ENCODE measurements around the gene WDR91.
"Not testable (repeated sequence)": the region's sequence is repeated elsewhere in the genome, so short reads cannot be mapped to it uniquely, and the experiment has no call there.

WDR91 gene

DNA sequence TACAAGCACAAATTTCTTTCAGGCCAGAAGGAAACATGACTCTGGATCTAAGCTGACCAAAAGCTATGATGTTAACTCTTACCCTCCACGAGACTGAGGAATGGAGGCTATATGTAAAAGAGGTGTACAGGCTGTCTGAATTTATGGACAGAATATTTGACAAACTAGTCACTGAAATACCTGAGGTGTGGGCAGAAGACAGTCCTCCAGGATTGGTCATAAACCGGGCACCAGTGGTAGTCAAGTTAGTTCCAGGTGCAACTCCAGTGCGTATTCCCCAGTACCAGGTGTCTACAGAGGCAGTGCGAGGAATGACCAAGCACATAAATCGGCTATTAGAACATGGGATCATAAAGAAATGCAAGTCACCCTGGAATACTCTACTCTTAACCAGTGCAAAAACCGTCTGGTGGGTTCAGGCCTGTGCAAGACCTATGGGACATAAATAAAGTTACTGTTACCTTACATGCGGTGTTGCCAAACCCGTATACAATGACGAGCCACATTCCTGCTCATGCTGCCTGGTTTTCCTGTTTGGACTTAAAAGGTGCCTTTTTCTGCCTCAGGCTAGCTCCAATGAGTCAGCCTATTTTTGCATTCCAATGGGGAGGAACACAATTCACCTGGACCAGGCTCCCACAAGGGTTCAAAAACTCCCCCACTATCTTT lies 34.2 kb downstream of the WDR91 start:
- no peak for DNase-seq

DNA sequence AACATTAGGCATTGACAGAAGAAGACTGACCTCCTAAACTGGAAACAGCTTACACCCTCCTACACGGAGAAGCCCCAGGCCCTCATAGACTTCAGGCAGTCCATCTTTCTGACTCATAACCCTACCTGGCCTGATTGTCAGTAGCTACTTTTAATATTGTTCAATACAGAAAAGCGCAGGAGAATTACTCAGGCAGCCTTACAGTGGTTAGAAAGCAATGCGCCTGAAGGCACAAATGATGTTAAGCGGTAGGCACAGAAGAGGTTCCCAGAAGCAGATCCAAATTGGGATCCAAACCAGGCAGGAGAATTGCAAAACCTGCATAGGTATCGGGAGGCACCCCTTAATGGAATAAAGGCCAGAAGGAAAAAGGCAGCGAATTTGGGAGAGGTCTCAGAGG lies 35.4 kb downstream of the WDR91 start:
- no peak for DNase-seq

DNA sequence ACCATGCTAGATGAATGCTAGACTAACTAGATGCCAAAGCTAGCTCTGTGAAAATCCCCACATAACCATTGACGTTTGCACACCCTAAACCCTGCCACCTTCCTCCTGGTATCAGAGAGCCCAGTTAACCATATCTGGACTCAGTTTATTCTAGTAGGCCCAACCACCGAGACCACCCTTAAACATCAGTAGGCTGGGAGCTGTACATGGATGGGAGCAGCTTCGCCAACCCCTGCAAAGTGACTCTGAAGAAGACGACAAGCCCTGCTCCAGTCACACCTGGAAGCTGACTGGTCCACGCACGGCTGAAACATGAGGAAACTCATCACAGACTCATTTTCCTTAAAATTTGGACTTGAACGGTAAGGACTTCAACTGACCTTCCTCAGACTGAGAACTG lies 36.4 kb downstream of the WDR91 start:
- DNase-seq, result no peak

DNA sequence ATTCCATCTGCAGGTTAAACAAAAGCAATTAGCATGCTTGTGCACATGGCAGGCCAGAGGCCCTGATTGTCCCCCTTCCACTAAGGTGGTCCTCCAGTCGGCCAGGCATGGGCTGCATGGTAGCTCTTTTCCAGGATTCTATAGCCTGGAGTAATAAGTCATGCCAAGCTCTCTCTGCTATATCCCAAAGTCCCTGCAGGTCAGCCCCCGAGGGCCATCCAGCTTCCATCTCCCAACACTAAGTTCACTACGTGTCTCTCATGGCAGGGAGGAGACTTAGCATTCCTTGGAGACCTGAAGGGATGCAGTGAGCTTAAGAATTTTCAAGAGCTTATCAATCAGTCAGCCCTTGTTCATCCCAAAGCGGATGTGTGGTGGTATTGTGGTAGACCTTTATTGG lies 37.4 kb downstream of the WDR91 start:
- not testable (repeated sequence) for DNase-seq

DNA sequence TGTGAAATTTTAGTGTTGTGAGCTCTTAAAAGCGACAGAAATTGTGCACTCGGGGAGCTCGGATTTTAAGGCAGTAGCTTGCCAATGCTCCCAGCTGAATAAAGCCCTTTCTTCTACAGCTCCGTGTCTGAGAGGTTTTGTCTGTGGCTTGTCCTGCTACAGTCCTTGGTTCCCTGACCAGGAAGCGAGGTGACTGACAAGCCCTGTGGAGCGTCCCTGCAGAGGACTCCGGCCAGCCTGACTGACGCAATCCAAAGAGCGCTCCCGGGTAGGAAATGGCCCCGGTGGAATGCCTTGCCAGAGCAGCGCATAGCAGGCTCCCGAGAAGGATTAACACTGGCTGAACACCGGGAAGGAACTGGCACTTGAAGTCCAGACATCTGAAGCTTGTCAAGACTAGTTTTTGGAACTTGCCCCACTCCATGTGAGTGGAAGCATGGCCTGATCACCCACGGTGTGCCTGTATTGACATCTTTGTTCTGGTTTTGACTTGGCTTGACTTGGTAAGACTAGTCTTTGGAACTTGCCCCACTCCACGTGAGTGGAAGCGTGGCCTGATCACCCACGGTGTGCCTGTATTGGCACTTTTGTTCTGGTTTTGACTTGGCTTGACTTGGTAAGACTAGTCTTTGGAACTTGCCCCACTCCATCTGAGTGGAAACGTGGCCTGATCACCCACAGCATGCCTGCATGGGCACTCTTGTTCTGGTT lies 39.6 kb downstream of the WDR91 start:
- not testable (repeated sequence) for DNase-seq

DNA sequence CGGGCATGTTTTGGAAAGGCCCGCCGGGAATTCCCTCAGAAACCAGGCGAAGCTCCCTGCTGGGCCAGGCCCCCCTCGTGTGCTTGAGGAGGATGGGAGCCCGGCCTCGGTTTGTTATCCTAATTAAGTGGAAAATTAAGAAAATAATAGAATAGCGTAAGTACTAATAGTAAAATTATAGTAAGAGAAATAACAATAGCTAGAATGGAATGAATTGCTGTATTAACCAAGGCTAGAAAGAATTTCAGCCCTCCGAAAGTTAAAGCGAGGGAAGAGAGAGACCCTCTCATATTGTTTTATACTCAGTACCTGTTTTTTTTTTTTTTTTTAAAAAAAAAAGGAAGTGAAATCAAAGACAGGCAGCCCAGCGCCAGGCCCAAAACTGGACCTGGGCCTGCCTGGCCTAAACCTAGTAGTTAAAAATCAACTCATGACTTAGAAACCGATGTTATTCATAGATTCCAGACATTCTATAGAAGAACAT lies 40.3 kb downstream of the WDR91 start:
- DNase-seq, result not testable (repeated sequence)

DNA sequence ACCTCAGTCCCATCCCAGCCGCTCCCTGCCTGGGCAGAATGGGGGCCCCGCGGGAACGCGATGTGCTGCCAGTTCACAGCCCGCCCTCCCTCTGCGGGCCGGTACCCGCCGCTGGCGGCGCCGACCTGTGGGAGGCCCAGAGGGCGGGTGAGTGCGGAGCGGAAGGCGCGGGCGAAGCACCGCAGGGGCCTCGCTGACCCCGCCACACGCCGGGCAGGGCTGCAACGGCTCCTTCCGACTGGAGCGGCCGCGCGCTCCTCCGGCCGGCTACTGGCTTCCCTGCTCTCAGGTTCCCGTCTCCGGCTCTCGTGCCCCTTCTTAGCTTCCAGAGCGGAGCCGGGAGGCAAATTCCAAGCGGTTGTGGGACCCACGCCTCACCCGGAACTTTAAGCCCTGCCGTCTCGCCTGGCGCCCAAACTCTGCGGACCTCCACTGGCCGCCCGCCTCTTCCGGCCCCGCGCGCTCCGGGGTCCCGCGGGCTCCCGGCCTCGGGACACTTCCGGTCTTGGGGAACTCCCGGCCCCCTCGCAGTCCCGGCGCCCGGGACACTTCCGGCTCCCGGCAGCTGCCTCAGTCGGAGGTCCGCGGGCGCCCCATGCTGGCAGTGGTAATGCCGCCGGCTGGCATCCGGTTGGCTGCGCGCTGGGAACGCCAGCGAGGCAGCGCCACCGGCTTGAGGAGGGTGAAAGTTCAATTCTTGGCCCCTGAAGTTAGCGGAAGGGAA lies 40.9 kb downstream of the WDR91 start, which contains the start of gene CYREN:
CYREN (minus strand) TSS at position 434 of the 724 bp plus-strand sequence. CDS start 1,785 bp downstream, outside the sequence.
- DNase-seq, result peak; percentile 81 to 93 (median 86)

DNA sequence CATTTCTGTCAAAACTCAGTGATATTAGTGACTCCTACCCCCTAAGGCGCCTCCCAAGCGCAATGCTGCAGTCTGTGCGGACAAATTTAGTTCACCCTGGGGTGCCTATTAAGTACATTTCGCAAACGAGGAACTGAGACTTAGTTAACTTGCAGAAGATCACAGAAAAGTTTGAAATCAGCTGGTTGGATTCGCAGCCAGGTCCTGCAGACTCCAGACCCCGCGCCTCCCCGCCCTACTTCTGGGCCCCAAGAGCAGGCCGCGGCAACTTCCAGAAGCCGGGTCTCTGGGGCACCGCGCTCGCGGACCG lies 41.4 kb downstream of the WDR91 start:
- no peak for DNase-seq

DNA sequence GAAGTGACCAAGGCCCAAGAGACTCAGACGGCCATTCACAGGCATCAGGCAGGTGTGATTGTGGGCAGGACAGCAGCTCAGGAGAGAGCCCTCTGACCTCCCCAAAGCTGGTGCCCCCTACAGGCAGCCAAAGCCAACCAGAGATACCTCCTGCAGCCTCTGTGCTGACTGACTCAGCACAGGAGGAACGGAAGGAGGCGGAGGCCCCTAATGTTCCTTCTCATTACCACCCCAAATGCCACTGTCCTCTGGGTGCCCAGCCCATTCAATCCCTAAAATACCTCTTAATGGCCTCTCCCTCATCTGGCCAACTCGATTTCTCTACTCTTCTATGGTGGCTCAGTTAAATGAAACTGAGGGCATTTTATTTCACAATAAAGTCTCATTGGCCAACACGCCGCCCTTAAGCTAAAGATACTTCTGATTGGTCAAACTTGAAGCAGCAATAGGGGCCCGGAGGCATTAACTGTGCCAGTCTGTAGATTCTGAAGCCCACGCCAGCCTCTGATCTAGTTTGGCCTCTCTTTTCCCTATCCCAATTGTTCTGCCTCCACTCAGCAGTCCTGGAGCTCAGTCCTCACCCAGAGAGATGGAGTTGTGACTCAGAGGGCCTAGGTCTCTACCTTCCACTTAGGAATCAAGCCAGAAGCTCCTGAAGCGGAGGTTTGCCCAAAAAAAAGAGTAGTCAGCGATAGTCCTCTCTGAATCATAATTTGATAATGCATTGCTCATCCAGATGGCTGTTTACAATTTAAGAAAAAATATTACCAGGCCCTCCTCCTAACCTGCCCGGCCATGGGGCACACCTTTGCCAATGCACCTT lies 42.0 kb downstream of the WDR91 start:
- DNase-seq, result peak in 4 of 5 donors; percentile 37 to 77 (median 43)

DNA sequence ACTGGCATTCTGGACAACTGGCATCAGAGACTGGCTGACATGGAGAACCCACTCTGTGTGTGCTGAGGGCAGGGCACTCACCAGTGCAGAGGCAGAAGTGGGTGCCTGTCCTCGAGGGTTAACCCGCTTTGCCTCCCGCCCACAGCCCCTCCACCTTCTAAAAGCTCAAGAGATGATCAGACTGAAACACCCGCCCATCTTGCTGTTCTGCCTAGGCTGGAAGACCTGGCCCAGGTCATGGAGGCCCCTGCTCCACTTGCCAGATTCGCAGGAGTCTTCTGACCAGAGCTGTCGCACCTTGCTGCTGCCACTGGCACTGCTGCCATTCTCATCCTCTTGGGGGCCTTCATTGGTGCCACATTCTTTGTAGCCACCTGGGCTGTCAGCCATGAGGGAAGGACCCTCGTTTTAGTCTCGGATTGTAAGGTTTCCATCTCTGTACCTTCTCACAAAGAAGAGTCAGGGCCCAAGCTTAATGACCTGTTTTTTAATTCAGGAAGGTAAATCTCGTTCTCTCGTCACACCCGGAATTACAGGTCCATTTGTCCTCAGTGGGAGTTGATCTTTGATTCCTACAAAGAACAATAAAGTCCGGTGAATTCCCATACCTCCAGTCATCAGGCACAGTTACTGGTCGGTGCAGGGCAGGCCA lies 42.7 kb downstream of the WDR91 start:
- DNase-seq, result no peak

DNA sequence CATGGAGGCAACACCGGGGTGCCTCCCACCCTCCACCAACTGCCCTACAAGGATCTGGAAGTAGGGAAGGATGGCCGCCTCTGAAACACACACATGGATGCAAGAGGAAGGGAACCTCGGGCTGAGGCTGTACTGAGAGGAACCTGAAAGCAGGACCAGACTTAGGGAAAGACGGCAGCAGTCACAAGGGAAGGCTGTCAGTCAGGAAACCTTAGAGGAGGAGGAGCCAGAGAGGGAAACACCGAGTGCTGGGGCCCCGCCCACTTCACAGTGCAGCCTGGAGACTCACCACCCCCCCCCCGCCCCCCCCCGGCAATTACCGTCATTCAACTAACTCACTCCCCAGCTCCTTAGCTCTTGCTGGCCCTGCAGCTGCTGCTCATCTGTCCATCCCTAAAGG lies 43.3 kb downstream of the WDR91 start:
- no peak for DNase-seq

DNA sequence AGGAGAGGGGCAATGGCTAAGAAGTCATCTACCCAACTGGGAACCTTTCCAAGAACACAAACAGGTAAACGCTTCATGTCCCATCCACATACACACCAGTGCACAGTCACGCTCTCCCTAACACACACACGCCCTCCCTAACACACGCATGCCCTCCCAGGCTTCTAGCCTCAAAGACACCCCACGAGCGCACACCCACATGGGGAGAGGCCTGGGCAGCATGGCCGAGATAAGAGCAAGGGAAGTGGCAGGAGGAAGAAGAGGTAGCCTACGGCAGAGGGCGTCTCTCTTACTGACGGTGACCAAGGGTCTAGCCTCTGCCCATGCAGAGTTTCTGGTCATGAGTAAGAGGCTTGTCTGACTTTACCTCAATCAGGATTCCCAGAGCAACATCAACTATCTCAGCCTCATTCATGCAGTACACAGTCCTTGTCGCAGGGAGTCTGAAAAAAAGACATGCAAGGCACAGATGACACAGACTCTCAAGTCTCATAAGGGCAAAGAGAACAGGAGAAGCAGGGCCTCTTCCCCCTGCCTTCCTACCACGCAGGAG lies 43.9 kb downstream of the WDR91 start:
- no peak for DNase-seq

DNA sequence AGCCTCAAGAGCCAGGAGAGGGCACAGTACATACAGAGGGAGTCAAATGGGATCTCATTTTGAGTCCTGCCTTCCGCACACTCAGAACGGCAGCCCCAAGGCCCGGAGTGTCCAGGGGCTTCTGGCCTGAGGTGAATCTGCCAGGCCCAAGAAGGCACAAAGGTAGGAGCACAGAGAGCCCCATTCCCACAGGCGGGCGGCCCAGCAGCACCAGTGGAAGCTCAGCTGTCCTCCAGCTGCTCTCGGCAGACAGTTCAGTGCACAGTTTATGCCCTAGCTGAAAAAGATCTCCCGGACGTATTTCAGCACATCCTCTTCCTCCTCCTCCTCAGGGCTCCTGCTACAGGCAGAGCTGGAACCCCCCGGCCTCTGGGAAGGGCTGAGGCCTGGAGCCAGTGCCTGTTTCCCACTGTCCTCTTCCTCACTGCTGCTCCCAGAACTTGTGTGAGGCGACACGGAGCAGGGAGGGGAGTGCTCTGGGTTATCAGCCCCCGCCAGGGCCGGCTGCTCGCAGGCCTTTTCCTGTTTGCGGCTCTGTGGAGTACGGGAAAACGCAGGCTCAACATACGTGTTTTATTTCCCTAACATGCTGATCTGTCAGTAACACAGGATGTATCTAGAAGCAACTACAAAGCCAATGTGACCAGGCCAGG lies 44.9 kb downstream of the WDR91 start:
- no peak for DNase-seq

DNA sequence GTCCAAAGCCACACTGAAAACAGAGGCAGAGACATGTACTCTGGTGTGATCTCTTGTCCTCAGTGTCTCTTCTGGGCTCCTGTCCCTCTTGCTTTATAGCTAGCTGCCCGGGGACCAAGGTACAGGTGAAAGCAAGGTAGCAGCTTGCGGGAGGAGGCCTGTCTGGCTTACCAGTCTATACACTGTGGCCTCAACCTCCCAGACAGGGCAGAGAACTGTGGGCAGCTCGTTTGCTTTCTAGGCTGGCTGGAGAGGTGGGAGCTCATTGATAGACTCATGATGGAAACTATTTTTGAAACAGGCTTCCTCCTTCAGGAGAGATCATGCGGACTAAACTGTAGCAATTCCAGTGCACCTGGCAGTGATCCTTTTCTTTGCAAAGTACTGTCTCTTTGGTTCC lies 45.5 kb downstream of the WDR91 start:
- DNase-seq, result no peak

DNA sequence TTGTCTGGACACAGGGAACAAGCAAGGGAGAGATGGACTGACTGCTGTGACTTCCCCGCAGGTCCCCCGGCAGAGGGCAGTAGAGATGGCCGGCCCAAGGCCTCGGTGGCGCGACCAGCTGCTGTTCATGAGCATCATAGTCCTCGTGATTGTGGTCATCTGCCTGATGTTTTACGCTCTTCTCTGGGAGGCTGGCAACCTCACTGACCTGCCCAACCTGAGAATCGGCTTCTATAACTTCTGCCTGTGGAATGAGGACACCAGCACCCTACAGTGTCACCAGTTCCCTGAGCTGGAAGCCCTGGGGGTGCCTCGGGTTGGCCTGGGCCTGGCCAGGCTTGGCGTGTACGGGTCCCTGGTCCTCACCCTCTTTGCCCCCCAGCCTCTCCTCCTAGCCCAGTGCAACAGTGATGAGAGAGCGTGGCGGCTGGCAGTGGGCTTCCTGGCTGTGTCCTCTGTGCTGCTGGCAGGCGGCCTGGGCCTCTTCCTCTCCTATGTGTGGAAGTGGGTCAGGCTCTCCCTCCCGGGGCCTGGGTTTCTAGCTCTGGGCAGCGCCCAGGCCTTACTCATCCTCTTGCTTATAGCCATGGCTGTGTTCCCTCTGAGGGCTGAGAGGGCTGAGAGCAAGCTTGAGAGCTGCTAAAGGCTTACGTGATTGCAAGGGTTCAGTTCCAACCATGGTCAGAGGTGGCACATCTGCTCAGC lies 46.8 kb downstream of the WDR91 start:
- no peak for DNase-seq

DNA sequence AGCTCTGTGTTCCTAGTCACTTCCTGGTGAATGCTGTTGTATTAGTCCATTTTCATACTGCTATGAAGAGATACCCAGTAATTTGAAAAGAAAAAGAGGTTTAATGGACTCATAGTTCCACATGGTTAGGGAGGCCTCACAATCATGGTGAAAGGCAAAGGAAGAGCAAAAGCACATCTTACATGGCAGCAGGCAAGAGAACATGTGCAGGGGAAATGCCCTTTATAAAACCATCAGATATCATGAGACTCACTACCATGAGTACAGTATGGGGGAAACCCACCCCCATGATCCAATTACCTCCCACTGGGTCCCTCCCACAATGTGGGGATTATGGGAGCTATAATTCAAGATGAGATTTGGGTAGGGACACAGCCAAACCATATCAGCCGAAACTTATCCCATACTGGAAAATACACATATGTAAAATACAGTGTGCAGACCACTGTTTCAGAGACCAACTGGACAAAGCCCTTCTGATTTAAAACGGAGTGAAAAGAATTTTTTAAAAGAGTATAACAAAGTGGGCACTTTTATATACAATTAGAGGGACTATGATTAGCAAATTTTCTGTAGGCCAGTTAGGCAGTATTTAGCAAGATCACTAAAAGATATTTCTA lies 48.8 kb downstream of the WDR91 start:
- no peak for DNase-seq

DNA sequence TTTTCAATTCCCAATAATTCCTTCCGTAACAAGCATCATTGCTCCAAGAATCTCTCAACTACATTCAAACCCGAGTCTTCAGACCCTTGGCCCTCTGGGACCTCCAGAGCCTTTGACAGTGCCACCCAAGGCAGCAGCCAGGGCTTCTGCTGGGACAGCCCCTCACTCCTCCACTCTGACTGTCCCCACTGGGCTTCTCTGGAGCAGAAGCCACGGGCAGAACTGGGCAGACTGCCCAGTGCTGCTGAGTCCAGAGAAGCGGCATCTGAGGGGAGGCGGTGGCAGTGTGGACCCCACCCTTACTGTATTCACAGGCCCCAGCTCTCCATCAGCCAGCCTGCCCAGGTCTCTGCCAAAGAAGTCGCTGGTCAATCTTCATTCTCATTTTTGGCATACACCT lies 49.7 kb downstream of the WDR91 start:
- DNase-seq, result no peak

DNA sequence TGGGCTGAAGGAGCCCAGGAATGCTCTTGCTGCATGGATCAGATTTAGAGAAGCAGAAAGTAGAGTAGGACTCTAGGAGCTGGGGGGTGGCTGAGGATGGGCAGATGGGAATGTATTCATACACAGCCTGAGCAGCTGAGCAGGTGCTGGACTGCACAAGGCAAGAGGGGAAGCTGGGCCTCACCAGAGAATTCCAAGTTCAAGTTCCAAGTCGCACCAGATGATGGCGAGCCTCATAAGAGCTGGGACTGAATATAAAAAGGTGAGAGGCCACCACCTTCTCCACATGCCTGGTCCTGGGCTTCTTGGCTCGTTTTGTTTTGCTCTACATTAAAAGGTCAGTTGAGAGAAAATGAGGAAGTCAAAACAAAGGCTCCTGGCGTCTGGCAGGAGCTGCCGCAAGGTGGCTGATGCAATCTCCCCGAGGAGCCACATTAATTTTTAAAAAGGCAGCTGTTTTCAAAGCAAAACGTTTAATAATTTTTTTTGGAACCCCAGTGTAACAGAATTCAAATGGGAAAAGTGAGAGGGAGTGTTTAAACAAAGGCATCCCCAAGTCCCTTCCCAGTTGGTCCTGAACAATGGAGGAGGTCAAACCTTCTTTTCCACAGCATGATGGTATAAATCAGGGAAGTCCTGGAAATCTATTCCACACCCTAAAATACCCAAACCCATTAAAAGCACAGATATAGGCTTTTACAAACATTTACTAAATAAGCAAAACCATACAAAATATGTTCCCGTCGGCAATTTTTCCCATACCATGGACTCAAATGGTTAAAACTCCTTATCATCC lies 50.3 kb downstream of the WDR91 start:
- no peak for DNase-seq

DNA sequence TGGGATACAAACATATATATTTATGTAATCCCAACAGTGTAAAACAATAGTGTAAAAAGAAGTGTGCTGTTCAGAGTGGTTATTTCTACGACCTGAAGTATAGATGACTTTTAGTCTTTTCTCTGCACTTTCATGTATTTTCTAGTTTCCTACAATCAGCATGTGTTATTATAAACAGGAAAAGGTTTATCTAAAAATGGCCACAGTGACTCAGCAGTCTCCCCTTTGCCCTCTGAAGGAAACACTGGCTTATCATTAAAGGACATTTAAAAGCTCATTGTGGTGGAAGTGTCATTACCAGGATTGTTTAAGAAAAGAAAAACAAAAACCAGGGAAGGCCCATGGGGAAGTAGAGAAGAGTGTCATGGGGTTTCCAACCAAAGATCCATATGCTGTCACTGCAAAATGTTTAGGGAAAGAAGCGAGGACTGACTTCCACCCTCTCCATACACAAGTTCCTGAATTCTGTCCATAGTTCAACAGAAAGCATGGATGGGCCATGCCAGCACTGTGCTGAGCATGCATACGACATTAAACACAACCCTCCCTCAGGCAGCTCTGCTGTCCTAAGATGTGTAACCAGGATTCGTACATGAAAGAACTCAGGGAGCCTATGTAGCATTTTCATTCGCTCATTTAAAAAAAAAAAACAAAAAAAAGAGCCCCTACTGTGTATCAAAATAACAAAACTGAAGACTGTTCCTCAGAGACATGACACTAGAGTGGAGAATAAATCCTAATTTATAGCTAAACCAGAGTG lies 51.0 kb downstream of the WDR91 start:
- DNase-seq, result peak in 1 of 5 donors; percentile 28
